H1 (cell line): ENCODE results near the gene WDR75. TPM values are rescaled to one million over a fixed set of nuclear protein-coding genes. Genes with fewer than 3 reads are reported as not detected.

Source experiments
- CTCF ChIA-PET: fragments of 300-600 bp; sonication (Branson Sonifier 250); formaldehyde crosslinking; loops from one replicate; lab custom pipeline; 2021; ENCODE audit not compliant: partially characterized antibody; lab: Charles Lee
- POLR2A ChIA-PET: fragments of 300-600 bp; sonication (Branson Sonifier 250); formaldehyde crosslinking; loops from one replicate; lab custom pipeline; 2021; ENCODE audit warnings: inconsistent platforms; ENCODE audit not compliant: partially characterized antibody; lab: Charles Lee
- DNase-seq, 2 experiments: peaks; one replicate each; pipeline versions ENCODE4 v3.0.0 to v3.0.0-alpha.2; 2010 to 2022; ENCODE audit warnings: low spot score in 2 of 2, low read depth in 1 of 2, mixed read lengths in 1 of 2
- FAIRE-seq: peaks from 2 replicates; lab custom pipeline; 2011; peaks lifted over from hg19 to GRCh38; lab: Jason Lieb, UNC
- H2AFZ ChIP-seq: 2 replicates; pipeline ENCODE4 v1.8.1; 2012; ENCODE audit warnings: low read length, inconsistent platforms
- H2AK5ac ChIP-seq: 2 replicates; pipeline ENCODE4 v1.6.1; 2013; ENCODE audit warnings: low read depth, low read length
- H2BK120ac ChIP-seq: replicated peaks from 2 replicates; pipeline ENCODE3; 2013; ENCODE audit warnings: low read depth, low read length, inconsistent platforms
- H2BK12ac ChIP-seq: 2 replicates; pipeline ENCODE4 v1.6.1; 2013; ENCODE audit warnings: low read depth, low read length
- H2BK15ac ChIP-seq: 2 replicates; pipeline ENCODE4 v1.6.1; 2013; ENCODE audit warnings: low read length
- H2BK20ac ChIP-seq: 2 replicates; pipeline ENCODE4 v1.6.1; 2013; ENCODE audit warnings: low read length
- H2BK5ac ChIP-seq: 2 replicates; pipeline ENCODE4 v1.6.1; 2013; ENCODE audit warnings: low read depth, low read length
- H3K14ac ChIP-seq: 2 replicates; pipeline ENCODE4 v1.6.1; 2013; ENCODE audit warnings: inconsistent platforms; ENCODE audit not compliant: insufficient read length
- H3K18ac ChIP-seq: 2 replicates; pipeline ENCODE4 v1.6.1; 2013; ENCODE audit warnings: low read length; ENCODE audit errors: extremely low read depth
- H3K23ac ChIP-seq: 2 replicates; pipeline ENCODE4 v1.6.1; 2013; ENCODE audit warnings: inconsistent platforms; ENCODE audit not compliant: insufficient read length
- H3K23me2 ChIP-seq: 2 replicates; pipeline ENCODE4 v1.6.1; 2013; ENCODE audit warnings: low read depth, low read length
- H3K27ac ChIP-seq: 2 replicates; pipeline ENCODE4 v1.6.1; 2011; ENCODE audit warnings: low read depth, low read length, inconsistent platforms
- H3K27me3 ChIP-seq, 4 experiments: replicated peaks in 1 of 4; 1 replicate in 1 of 4; 2 replicates in 3 of 4; pipeline versions ENCODE4 v1.6.1 to v1.8.1; 2011 to 2013; ENCODE audit warnings: low read length in 3 of 4, mild to moderate bottlenecking in 3 of 4, inconsistent platforms in 2 of 4, mixed read lengths in 2 of 4, moderate library complexity in 1 of 4; ENCODE audit not compliant: control insufficient read depth in 3 of 4, insufficient read depth in 3 of 4; ENCODE audit errors: extremely low read depth in 1 of 4
- H3K36me3 ChIP-seq, 4 experiments: 2 replicates each; pipeline versions ENCODE4 v1.6.1 to v1.8.1; 2011 to 2013; ENCODE audit warnings: mild to moderate bottlenecking in 4 of 4, low read length in 3 of 4, moderate library complexity in 2 of 4, control low read depth in 1 of 4, inconsistent platforms in 1 of 4; ENCODE audit not compliant: insufficient read depth in 4 of 4, control insufficient read depth in 2 of 4
- H3K4ac ChIP-seq: replicated peaks from 2 replicates; pipeline ENCODE3; 2013; ENCODE audit warnings: low read length, low read depth, mixed read lengths, inconsistent platforms; ENCODE audit not compliant: insufficient read length
- H3K4me1 ChIP-seq, 4 experiments: replicated peaks in 1 of 4; 1 replicate in 1 of 4; 2 replicates in 3 of 4; pipeline versions ENCODE4 v1.6.1 to v1.8.1; 2011 to 2013; ENCODE audit warnings: low read length in 3 of 4, inconsistent platforms in 2 of 4, mixed read lengths in 1 of 4; ENCODE audit not compliant: insufficient read depth in 4 of 4, control insufficient read depth in 3 of 4
- H3K4me2 ChIP-seq, 2 experiments: 2 replicates each; pipeline versions ENCODE4 v1.6.1 to v1.8.1; 2011 to 2013; ENCODE audit warnings: low read depth in 2 of 2, low read length in 2 of 2, control low read depth in 1 of 2, inconsistent platforms in 1 of 2, mild to moderate bottlenecking in 1 of 2; ENCODE audit not compliant: insufficient read depth in 1 of 2
- H3K4me3 ChIP-seq, 4 experiments: fragments of 200-600, 300-600 bp in 1 of 4; sonication (generic), shearing (Covaris generic), sonication (Bioruptor Twin) in 1 of 4; 2 replicates each; pipeline versions ENCODE4 v1.5.1 to v1.8.1; 2011 to 2016; ENCODE audit warnings: low read length in 4 of 4, low read depth in 3 of 4, control low read depth in 2 of 4, inconsistent platforms in 2 of 4, mild to moderate bottlenecking in 2 of 4, mixed read lengths in 1 of 4, moderate library complexity in 1 of 4; ENCODE audit not compliant: insufficient read depth in 2 of 4; ENCODE audit errors: extremely low read depth in 1 of 4
- H3K56ac ChIP-seq: replicated peaks from 2 replicates; pipeline ENCODE3; 2013; ENCODE audit warnings: low read depth, mild to moderate bottlenecking, mixed read lengths, low read length, inconsistent platforms; ENCODE audit not compliant: insufficient read length
- H3K79me1 ChIP-seq: 2 replicates; pipeline ENCODE4 v1.6.1; 2013; ENCODE audit warnings: low read depth, low read length, control low read depth
- H3K79me2 ChIP-seq, 2 experiments: 2 replicates each; pipeline versions ENCODE4 v1.6.1 to v1.8.1; 2012 to 2013; ENCODE audit warnings: low read length in 2 of 2, mild to moderate bottlenecking in 2 of 2, inconsistent platforms in 1 of 2; ENCODE audit not compliant: insufficient read depth in 2 of 2, control insufficient read depth in 1 of 2
- H3K9ac ChIP-seq, 4 experiments: replicated peaks in 1 of 4; 1 replicate in 1 of 4; 2 replicates in 3 of 4; pipeline versions ENCODE4 v1.6.1 to v1.8.1; 2011 to 2013; ENCODE audit warnings: low read depth in 3 of 4, low read length in 3 of 4, control low read depth in 2 of 4, mild to moderate bottlenecking in 2 of 4, moderate library complexity in 2 of 4, inconsistent platforms in 1 of 4; ENCODE audit errors: extremely low read depth in 1 of 4
- H3K9me3 ChIP-seq, 2 experiments: 2 replicates each; pipeline versions ENCODE4 v1.6.1 to v1.8.1; 2012 to 2013; ENCODE audit warnings: mild to moderate bottlenecking in 2 of 2, moderate library complexity in 2 of 2, control low read depth in 1 of 2, inconsistent platforms in 1 of 2, low read depth in 1 of 2, low read length in 1 of 2, mixed read lengths in 1 of 2; ENCODE audit not compliant: insufficient read depth in 2 of 2
- H4K20me1 ChIP-seq, 2 experiments: replicated peaks in 1 of 2; 2 replicates each; pipeline versions ENCODE3 to v1.8.1; 2011 to 2013; ENCODE audit warnings: inconsistent platforms in 2 of 2, low read length in 2 of 2, mild to moderate bottlenecking in 1 of 2; ENCODE audit not compliant: insufficient read depth in 2 of 2, control insufficient read depth in 1 of 2
- H4K5ac ChIP-seq: 2 replicates; pipeline ENCODE4 v1.6.1; 2013; ENCODE audit warnings: low read length, low read depth, mixed read lengths, inconsistent platforms; ENCODE audit not compliant: insufficient read length
- H4K8ac ChIP-seq: 2 replicates; pipeline ENCODE4 v1.8.0; 2013; ENCODE audit warnings: mild to moderate bottlenecking, moderate library complexity, low read length, inconsistent platforms; ENCODE audit not compliant: insufficient read depth; ENCODE audit errors: extremely low read depth
- H4K91ac ChIP-seq: replicated peaks from 2 replicates; pipeline ENCODE3; 2013; ENCODE audit warnings: low read length, mixed read lengths, inconsistent platforms; ENCODE audit not compliant: insufficient read length
- BCL11A ChIP-seq, 2 experiments: IDR thresholded peaks; one replicate each; pipeline ENCODE4 v1.6.1; 2011; ENCODE audit warnings: low read depth in 2 of 2, low read length in 2 of 2, mild to moderate bottlenecking in 2 of 2
- CEBPB ChIP-seq: IDR thresholded peaks from 2 replicates; pipeline ENCODE4 v1.6.1; 2012; ENCODE audit warnings: low read depth, low read length
- FOSL1 ChIP-seq: IDR thresholded peaks from 2 replicates; pipeline ENCODE4 v1.6.1; 2011; ENCODE audit warnings: mild to moderate bottlenecking, low read depth, low read length, moderate library complexity; ENCODE audit not compliant: insufficient read depth
- KDM5A ChIP-seq: fragments of 200-600 bp; IDR thresholded peaks from 2 replicates; pipeline ENCODE4 v1.7.1; 2012; ENCODE audit warnings: mild to moderate bottlenecking, low read length, inconsistent platforms, mixed read lengths
- POU5F1 ChIP-seq: IDR thresholded peaks from 2 replicates; pipeline ENCODE4 v1.6.1; 2011; ENCODE audit warnings: low read depth, mild to moderate bottlenecking, low read length, moderate library complexity
- RAD21 ChIP-seq, 2 experiments: IDR thresholded peaks in 1 of 2; conservative IDR thresholded peaks in 1 of 2; 2 replicates each; pipeline ENCODE4 v1.6.1; 2011; ENCODE audit warnings: low read depth in 2 of 2, low read length in 2 of 2, improper control_type of control experiment in 1 of 2, inconsistent platforms in 1 of 2, mild to moderate bottlenecking in 1 of 2, moderate library complexity in 1 of 2
- RFX5 ChIP-seq: IDR thresholded peaks from 2 replicates; pipeline ENCODE4 v1.6.1; 2011; ENCODE audit warnings: low read depth, low read length, improper control_type of control experiment, borderline replicate concordance
- TEAD4 ChIP-seq: IDR thresholded peaks from 2 replicates; pipeline ENCODE4 v1.6.1; 2012; ENCODE audit warnings: low read depth, low read length, inconsistent platforms, mixed read lengths
- polyA plus RNA-seq, 7 experiments: library from polyadenylated mRNA; depleted of rRNA in 3 of 7; stranded (reverse) in 5 of 7; unstranded in 2 of 7; fragments of >200 nt in 5 of 7; fragments of 200-250 nt in 2 of 7; gene quantifications; 1 replicate in 5 of 7; 2 replicates in 1 of 7; 4 replicates in 1 of 7; pipeline versions ENCODE4 v1.2.1 to v1.2.3, GENCODE V29; 2011 to 2013; ENCODE audit warnings: missing spikeins in 2 of 7, mixed read lengths in 2 of 7
- total RNA-seq: library from RNA; stranded (reverse); fragmentation: NEBNext Ultra II Directional; extraction: Animal tissue kit (Norgen Biotek cat#: 25700); gene quantifications from 2 replicates; pipeline ENCODE4 v1.2.1, GENCODE V29; 2021
- TF ChIP-seq, protein P1 (sequence below): IDR thresholded peaks from 2 replicates; pipeline ENCODE4 v1.6.1; 2011; ENCODE audit warnings: low read length, improper control_type of control experiment
- TF ChIP-seq, protein P2 (sequence below): IDR thresholded peaks from 2 replicates; pipeline ENCODE4 v1.6.1; 2012; ENCODE audit warnings: inconsistent platforms
- TF ChIP-seq, protein P3 (sequence below), 3 experiments: IDR thresholded peaks; 1 replicate in 2 of 3; 2 replicates in 1 of 3; pipeline versions ENCODE4 v1.5.1 to v1.6.1; 2011; ENCODE audit warnings: low read length in 3 of 3, mild to moderate bottlenecking in 3 of 3, inconsistent platforms in 2 of 3, low read depth in 1 of 3, moderate library complexity in 1 of 3; ENCODE audit not compliant: insufficient read depth in 1 of 3; ENCODE audit errors: control extremely low read depth in 1 of 3

Gene WDR75
- total and polyA plus RNA-seq, 2 of the 8 experiments (the other 6 are each of a cell fraction or from before 2014, with no cell fraction given), result 26.9 to 77.1 TPM

DNA sequence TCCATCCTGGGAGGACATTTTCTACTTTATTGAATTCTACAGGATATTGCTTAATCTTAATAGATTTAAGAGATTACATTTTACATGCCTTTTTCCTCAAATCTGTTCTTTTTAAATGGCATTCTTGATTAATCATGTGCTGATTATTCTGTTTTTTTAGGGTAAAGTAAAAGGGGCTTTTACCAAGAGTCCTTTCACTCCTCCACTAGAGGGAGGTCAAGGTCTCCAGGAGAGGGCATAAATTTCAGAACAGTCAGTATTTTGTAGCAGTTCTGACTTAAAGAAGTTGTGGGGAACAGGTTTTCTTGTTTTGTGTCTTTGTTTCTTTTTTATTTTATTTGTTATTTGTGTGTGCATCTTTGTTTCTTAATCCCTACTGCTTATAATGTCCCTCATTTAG lies 25.4 kb downstream of the WDR75 start:
- no peaks in the 10 kb centered on the region; the same call in 1 of the 2 replicates for H3K23me2 ChIP-seq
- no peak overlapping the region for H2BK5ac ChIP-seq
- H4K91ac ChIP-seq, result no peak overlapping the region
- no peaks in the 10 kb centered on the region for H3K79me2 ChIP-seq
- H3K27me3 ChIP-seq, result no peaks in the 10 kb centered on the region
- no peaks in the 10 kb centered on the region for H4K20me1 ChIP-seq
- H3K4ac ChIP-seq, result no peak overlapping the region
- no peak overlapping the region for H3K4me2 ChIP-seq
- no peak overlapping the region for H2BK20ac ChIP-seq
- no peak overlapping the region for H2BK120ac ChIP-seq
- no peak overlapping the region for H2BK15ac ChIP-seq
- H3K18ac ChIP-seq, result no peak overlapping the region
- no peaks in the 10 kb centered on the region for H3K4me1 ChIP-seq
- H3K27ac ChIP-seq, result no peak overlapping the region
- H3K23ac ChIP-seq, result no peak overlapping the region
- H2AK5ac ChIP-seq, result no peak overlapping the region
- no peak for FAIRE-seq
- no peaks in the 10 kb centered on the region for H3K79me1 ChIP-seq
- no peak overlapping the region for H3K56ac ChIP-seq
- POLR2A ChIA-PET, result no interaction called here
- DNase-seq, result no peak
- H2AFZ ChIP-seq, result no peak overlapping the region
- no peak overlapping the region for H3K14ac ChIP-seq
- H2BK12ac ChIP-seq, result no peak overlapping the region
- CTCF ChIA-PET, result interaction anchor here (0.9 to 1.4 kb wide), 2 partner anchors 14 to 99 kb away, joined by 3 to 6 read pairs; no protein-coding TSS in a partner anchor
- H3K36me3 ChIP-seq, result peaks cover 41 to 97% (median 75%) of the 10 kb centered on the region in 4 experiments
- H4K8ac ChIP-seq, result no peak overlapping the region
- H3K9me3 ChIP-seq, result no peaks in the 10 kb centered on the region
- no peak overlapping the region for H4K5ac ChIP-seq
- H3K4me3 ChIP-seq, result no peak overlapping the region
- no peak overlapping the region for H3K9ac ChIP-seq
- TF ChIP-seq, protein P1, sequence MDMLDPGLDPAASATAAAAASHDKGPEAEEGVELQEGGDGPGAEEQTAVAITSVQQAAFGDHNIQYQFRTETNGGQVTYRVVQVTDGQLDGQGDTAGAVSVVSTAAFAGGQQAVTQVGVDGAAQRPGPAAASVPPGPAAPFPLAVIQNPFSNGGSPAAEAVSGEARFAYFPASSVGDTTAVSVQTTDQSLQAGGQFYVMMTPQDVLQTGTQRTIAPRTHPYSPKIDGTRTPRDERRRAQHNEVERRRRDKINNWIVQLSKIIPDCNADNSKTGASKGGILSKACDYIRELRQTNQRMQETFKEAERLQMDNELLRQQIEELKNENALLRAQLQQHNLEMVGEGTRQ, result no peak
- TF ChIP-seq, protein P2, sequence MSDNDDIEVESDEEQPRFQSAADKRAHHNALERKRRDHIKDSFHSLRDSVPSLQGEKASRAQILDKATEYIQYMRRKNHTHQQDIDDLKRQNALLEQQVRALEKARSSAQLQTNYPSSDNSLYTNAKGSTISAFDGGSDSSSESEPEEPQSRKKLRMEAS, result no peak
- TF ChIP-seq RFX5, result no peak
- no peak for TF ChIP-seq KDM5A
- TF ChIP-seq, protein P3, sequence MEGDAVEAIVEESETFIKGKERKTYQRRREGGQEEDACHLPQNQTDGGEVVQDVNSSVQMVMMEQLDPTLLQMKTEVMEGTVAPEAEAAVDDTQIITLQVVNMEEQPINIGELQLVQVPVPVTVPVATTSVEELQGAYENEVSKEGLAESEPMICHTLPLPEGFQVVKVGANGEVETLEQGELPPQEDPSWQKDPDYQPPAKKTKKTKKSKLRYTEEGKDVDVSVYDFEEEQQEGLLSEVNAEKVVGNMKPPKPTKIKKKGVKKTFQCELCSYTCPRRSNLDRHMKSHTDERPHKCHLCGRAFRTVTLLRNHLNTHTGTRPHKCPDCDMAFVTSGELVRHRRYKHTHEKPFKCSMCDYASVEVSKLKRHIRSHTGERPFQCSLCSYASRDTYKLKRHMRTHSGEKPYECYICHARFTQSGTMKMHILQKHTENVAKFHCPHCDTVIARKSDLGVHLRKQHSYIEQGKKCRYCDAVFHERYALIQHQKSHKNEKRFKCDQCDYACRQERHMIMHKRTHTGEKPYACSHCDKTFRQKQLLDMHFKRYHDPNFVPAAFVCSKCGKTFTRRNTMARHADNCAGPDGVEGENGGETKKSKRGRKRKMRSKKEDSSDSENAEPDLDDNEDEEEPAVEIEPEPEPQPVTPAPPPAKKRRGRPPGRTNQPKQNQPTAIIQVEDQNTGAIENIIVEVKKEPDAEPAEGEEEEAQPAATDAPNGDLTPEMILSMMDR (IDR thresholded peaks at IDR 0.05; ENCODE audit: control extremely low read depth in 1 of 3, insufficient read depth in 1 of 3, low read depth in 1 of 3, low read length in 3 of 3), result peak in 2 of 3 experiments; percentile 40 to 50; a peak in 2 of 4 replicates
- TF ChIP-seq POU5F1, result no peak
- no peak for TF ChIP-seq TEAD4
- no peak for TF ChIP-seq BCL11A (IDR thresholded peaks at IDR 0.05; ENCODE audit: low read depth in 2 of 2, low read length in 2 of 2)
- peak; percentile 58 to 61 for TF ChIP-seq RAD21 (IDR thresholded peaks at IDR 0.05 in 1 of 2, conservative IDR thresholded peaks at IDR 0.05 in 1 of 2; ENCODE audit: low read depth in 2 of 2, low read length in 2 of 2)
- no peak for TF ChIP-seq CEBPB
- TF ChIP-seq FOSL1, result no peak
